GM12878 (cell line): ENCODE measurements around the gene ST7. TPM values are rescaled to one million over a fixed set of nuclear protein-coding genes. Genes with fewer than 3 reads are reported as not detected.

Source experiments
- ATAC-seq: fragments of 200-7000 bp; cut with Tn5 transposase; 3 replicates; pipeline ENCODE4 v1.9.1; 2020; ENCODE audit warnings: mild to moderate bottlenecking, moderate library complexity
- BruUV-seq: library from RNA; stranded (reverse); fragments of 400-500 nt; replicated peaks from 2 replicates; lab custom pipeline; 2021; lab: Mats Ljungman, UMichigan
- CTCF ChIA-PET: fragments of 300-600 bp; sonication (Branson Sonifier 250); formaldehyde crosslinking; extraction: SDS; loops from one replicate; lab custom pipeline; 2021; ENCODE audit warnings: inconsistent platforms; lab: Yijun Ruan, JAX
- POLR2A ChIA-PET: fragments of 350-600 bp; formaldehyde crosslinking; extraction: SDS; loops from one replicate; lab custom pipeline; 2021; ENCODE audit warnings: inconsistent platforms; lab: Charles Lee
- RAD21 ChIA-PET: fragments of 300-600 bp; sonication (Branson Sonifier 250); formaldehyde crosslinking; loops from one replicate; lab custom pipeline; 2023; ENCODE audit warnings: antibody characterized with exemption; ENCODE audit not compliant: unreplicated experiment; lab: Charles Lee
- SMC1A ChIA-PET: fragments of 300-600 bp; sonication (Branson Sonifier 250); formaldehyde crosslinking; loops from one replicate; lab custom pipeline; 2023; ENCODE audit not compliant: unreplicated experiment, uncharacterized antibody; lab: Charles Lee
- DNase-seq: peaks from one replicate; pipeline ENCODE4 v3.0.0-alpha.2; 2011; ENCODE audit warnings: low read depth, low spot score
- FAIRE-seq: peaks from 3 replicates; lab custom pipeline; 2011; peaks lifted over from hg19 to GRCh38; lab: Jason Lieb, UNC
- H2AFZ ChIP-seq: 2 replicates; pipeline ENCODE4 v1.6.0; 2011; ENCODE audit warnings: low read depth, low read length, control low read depth; ENCODE audit not compliant: control insufficient read depth
- H3K27ac ChIP-seq: 2 replicates; pipeline ENCODE4 v1.5.1; 2011; ENCODE audit warnings: control low read depth; ENCODE audit not compliant: control insufficient read depth, insufficient read depth
- H3K27me3 ChIP-seq, 2 experiments: replicated peaks in 1 of 2; 2 replicates each; pipeline versions ENCODE4 v1.6.0 to v1.6.1; 2011; ENCODE audit warnings: low read length in 1 of 2; ENCODE audit not compliant: control insufficient read depth in 2 of 2, insufficient read depth in 2 of 2
- H3K36me3 ChIP-seq, 2 experiments: 2 replicates each; pipeline ENCODE4 v1.5.1; 2011; ENCODE audit warnings: low read length in 1 of 2; ENCODE audit not compliant: control insufficient read depth in 2 of 2, insufficient read depth in 2 of 2
- H3K4me1 ChIP-seq: 2 replicates; pipeline ENCODE4 v1.6.1; 2011; ENCODE audit warnings: mild to moderate bottlenecking, low read length, moderate library complexity, mixed read lengths; ENCODE audit not compliant: control insufficient read depth, insufficient read depth
- H3K4me2 ChIP-seq: 2 replicates; pipeline ENCODE4 v1.6.0; 2011; ENCODE audit warnings: control low read depth; ENCODE audit not compliant: control insufficient read depth, insufficient read depth
- H3K4me3 ChIP-seq: fragments of 200-600 bp; sonication (generic); 2 replicates; pipeline ENCODE4 v1.5.1; 2016
- H3K79me2 ChIP-seq: 2 replicates; pipeline ENCODE4 v1.6.0; 2011; ENCODE audit warnings: low read length; ENCODE audit not compliant: control insufficient read depth, insufficient read depth
- H3K9ac ChIP-seq: 2 replicates; pipeline ENCODE4 v1.8.0; 2011; ENCODE audit warnings: low read length, control low read depth, mixed read lengths; ENCODE audit not compliant: control insufficient read depth, insufficient read depth
- H3K9me3 ChIP-seq: replicated peaks from 3 replicates; pipeline ENCODE4 v1.5.1; 2011; ENCODE audit warnings: mild to moderate bottlenecking, low read length; ENCODE audit not compliant: control insufficient read depth, insufficient read depth
- H4K20me1 ChIP-seq: 2 replicates; pipeline ENCODE4 v1.6.0; 2011; ENCODE audit not compliant: control insufficient read depth, insufficient read depth
- BCL3 ChIP-seq: IDR thresholded peaks from 2 replicates; pipeline ENCODE4 v1.6.1; 2011; ENCODE audit warnings: borderline replicate concordance, low read depth, mild to moderate bottlenecking, moderate library complexity, low read length; ENCODE audit not compliant: insufficient read depth, poor library complexity, severe bottlenecking
- GATAD2B ChIP-seq: fragments of 450-650 bp; conservative IDR thresholded peaks from 2 replicates; pipeline ENCODE4 v1.6.1; 2017; ENCODE audit warnings: low read depth, mild to moderate bottlenecking, moderate library complexity
- NKRF ChIP-seq: fragments of 450-650 bp; conservative IDR thresholded peaks from 2 replicates; pipeline ENCODE4 v1.6.1; 2017; ENCODE audit warnings: mild to moderate bottlenecking, moderate library complexity
- RCOR1 ChIP-seq: conservative IDR thresholded peaks from 2 replicates; pipeline ENCODE4 v1.6.1; 2012; ENCODE audit warnings: low read depth, low read length, improper control_type of control experiment
- TCF12 ChIP-seq: IDR thresholded peaks from 2 replicates; pipeline ENCODE4 v1.6.1; 2011; ENCODE audit warnings: low read depth, mild to moderate bottlenecking, low read length
- WGBS: methylation state at CpG from one replicate; pipeline ENCODE4 v1.1.6; 2016; ENCODE audit warnings: low lambda C conversion rate; ENCODE audit not compliant: insufficient replicate concordance, insufficient coverage; ENCODE audit errors: missing lambda C conversion rate; 5-methylcytosine and 5-hydroxymethylcytosine counted together
- in situ Hi-C: fragments of 300-500 bp; cut with MboI; formaldehyde crosslinking; loops from 9 replicates; pipeline ENCODE4 v1.14.3; 2018; ENCODE audit warnings: mixed read lengths
- intact Hi-C: fragments of 100-400 bp; cut with micrococcal nuclease; formaldehyde crosslinking; loops from one replicate; pipeline ENCODE4 v1.14.2; 2022; ENCODE audit not compliant: unreplicated experiment
- polyA plus RNA-seq, 11 experiments: library from polyadenylated mRNA; depleted of rRNA in 4 of 11; unstranded in 6 of 11; stranded (reverse) in 5 of 11; fragments of >200 nt; fragmentation: Nextera tagmentation in 4 of 11; fragmentation: Illumina TruSeq in 1 of 11; extraction: Ambion mirVana in 4 of 11; extraction: Trizol in 1 of 11; gene quantifications; 1 replicate in 1 of 11; 2 replicates in 10 of 11; pipeline versions ENCODE4 v1.2.1 to v1.2.3, GENCODE V29; 2011 to 2016; ENCODE audit warnings: inconsistent platforms in 2 of 11, missing spikeins in 2 of 11, low read depth in 1 of 11
- total RNA-seq, 4 experiments: library from RNA; depleted of rRNA in 3 of 4; stranded (reverse); fragments of >200 nt in 3 of 4; fragmentation: Illumina TruSeq in 1 of 4; extraction: Trizol in 1 of 4; gene quantifications; 2 replicates each; pipeline versions ENCODE4 v1.2.1 to v1.2.3, GENCODE V29; 2013 to 2021
- TF ChIP-seq, protein P1 (sequence below): IDR thresholded peaks from 2 replicates; pipeline ENCODE4 v1.6.1; 2012; ENCODE audit warnings: low read length, inconsistent platforms

The ST7 gene
- total and polyA plus RNA-seq, 10 of the 15 experiments (the other 5 are each of a cell fraction or from before 2014, with no cell fraction given), result 27.7 to 76.4 (median 53.6) TPM

- SMC1A ChIA-PET, result interaction anchor here (0.8 to 0.9 kb wide), 2 partner anchors 45 to 172 kb away, joined by 3 read pairs; no protein-coding TSS in a partner anchor
- POLR2A ChIA-PET, result no interaction called here
- no peak for DNase-seq
- no peak overlapping the region for H2AFZ ChIP-seq
- H3K9me3 ChIP-seq, result no peaks in the 10 kb centered on the region
- no peak overlapping the region for H3K4me2 ChIP-seq
- H4K20me1 ChIP-seq, result no peaks in the 10 kb centered on the region
- H3K9ac ChIP-seq, result no peak overlapping the region
- no peak for ATAC-seq
- H3K79me2 ChIP-seq, result no peaks in the 10 kb centered on the region
- H3K36me3 ChIP-seq, result peaks cover 0 to 13% of the 10 kb centered on the region in 2 experiments; a peak in 2 of 4 replicates
- CTCF ChIA-PET, result interaction anchor here (1.7 kb wide), 1 partner anchor 28 kb away, joined by 4 read pairs; no protein-coding TSS in a partner anchor
- no peak overlapping the region for H3K4me3 ChIP-seq
- WGBS, result 81% methylated on average over 2 of the region's 2 CpGs
- no peaks in the 10 kb centered on the region for H3K27me3 ChIP-seq
- TF ChIP-seq GATAD2B (no peak), NKRF (no peak), RCOR1 (no peak), TCF12 (no peak), BCL3 (no peak)
- TF ChIP-seq, protein P1, sequence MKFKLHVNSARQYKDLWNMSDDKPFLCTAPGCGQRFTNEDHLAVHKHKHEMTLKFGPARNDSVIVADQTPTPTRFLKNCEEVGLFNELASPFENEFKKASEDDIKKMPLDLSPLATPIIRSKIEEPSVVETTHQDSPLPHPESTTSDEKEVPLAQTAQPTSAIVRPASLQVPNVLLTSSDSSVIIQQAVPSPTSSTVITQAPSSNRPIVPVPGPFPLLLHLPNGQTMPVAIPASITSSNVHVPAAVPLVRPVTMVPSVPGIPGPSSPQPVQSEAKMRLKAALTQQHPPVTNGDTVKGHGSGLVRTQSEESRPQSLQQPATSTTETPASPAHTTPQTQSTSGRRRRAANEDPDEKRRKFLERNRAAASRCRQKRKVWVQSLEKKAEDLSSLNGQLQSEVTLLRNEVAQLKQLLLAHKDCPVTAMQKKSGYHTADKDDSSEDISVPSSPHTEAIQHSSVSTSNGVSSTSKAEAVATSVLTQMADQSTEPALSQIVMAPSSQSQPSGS, result no peak
- no peak overlapping the region for H3K27ac ChIP-seq
- FAIRE-seq, result no peak
- RAD21 ChIA-PET, result no interaction called here
- H3K4me1 ChIP-seq, result no peaks in the 10 kb centered on the region
- in situ Hi-C loops (no loop called here), intact Hi-C loops (no loop called here)
- no TSS peak for BruUV-seq
These were observed 231.1 kb downstream of the ST7 start for GRCh38 chr7:117184367-117184766.
